Islet precursor cell (in vitro differentiated cells): ENCODE measurements around the gene RTL5.
A peak's percentile ranks its signal among the peaks of the same experiment; 100 is the strongest.
"Not testable (repeated sequence)": the region's sequence is repeated elsewhere in the genome, so short reads cannot be mapped to it uniquely, and the experiment has no call there.

ENCODE experiments used
- DNase-seq: peaks from one replicate; pipeline ENCODE4 v3.0.0-alpha.2; 2018

RTL5 gene

DNA sequence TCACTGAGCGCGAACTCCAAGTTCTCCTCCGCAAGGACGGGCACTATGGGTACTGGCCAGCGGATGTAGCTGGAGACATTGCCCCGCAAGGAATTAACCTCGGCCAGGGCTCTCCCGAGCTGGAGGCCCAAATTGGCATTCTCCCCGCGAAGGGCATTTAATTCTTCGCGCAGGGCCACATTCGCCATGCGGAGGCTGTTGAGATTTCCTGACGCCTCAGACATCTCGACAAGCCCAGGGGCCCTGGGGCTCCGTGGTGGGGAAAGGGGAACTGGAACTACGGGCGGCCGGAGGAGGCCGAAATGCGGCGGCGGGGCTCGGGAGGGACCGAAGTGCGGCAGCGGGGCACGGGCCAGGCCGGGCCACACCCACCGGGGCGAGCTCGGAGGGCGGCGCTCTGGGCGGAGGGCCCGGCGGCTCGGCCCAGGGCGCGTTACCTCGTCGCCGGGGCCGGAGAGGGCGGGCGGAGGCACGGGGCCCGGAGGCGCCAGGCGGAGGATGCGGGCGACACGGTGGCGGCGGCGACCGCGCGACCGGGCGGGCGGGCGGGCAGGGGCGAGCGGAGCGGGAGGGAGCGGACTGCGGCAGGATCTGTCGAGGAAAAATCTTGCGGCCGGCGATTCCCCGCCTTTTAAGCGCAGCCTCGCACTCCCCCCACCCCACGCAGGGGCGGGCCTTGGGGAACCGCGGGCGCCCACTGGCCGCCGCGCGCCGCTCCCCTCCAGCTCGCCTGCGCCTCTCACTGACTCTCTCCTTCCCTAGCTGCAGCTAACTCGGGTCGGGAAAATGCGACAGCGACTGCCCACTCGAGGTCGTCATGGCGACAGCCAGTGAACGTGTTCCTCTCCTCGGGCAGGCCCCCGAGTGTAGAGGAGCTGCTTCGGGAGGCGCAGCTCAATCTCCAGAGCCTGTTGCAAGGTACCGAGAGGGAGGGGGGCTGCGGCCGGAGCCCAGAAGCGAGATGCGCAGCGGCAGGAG is at the start of gene RTL5:
RTL5 (minus strand) TSS at position 599 of the 978 bp plus-strand sequence.
- DNase-seq, result peak; percentile 94

DNA sequence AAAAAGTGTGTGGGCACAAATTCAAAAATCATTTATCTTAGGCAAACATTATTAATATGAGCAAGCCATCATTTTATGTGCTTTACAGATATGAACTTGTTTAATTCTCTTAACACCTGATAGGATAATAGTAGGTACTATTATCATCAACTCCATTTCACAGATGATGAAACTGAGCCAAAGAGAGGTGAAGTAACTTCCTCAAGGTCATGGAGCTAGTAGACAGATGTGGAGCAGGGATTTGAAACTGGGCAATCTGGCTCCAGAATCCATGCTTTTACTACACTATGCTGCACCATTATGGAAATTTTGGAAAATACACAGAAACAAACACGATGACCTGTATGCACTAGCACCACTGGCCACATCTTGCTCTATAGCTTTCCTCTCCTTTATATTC is 48.8 kb upstream of the RTL5 start:
- no peak for DNase-seq

DNA sequence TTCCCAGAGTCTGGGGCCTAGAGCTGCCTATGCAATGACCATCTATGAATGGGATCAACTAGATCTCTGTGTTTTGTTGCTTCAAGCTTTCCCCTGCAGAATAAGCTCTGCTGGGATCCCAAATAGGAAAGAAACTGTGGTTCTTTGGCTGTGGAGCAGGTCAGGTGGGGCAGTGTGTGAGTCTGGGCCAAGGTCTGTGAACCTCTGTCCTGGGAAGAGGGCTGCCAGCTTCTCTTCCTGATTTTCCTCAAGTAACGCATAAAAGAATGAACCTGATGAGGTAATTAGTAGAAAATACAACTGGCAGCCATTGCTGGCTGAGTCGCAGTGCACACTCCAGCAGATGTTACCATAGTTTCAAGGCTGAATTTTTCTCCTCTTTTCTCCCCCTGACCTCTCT is 45.3 kb upstream of the RTL5 start:
- DNase-seq, result no peak

DNA sequence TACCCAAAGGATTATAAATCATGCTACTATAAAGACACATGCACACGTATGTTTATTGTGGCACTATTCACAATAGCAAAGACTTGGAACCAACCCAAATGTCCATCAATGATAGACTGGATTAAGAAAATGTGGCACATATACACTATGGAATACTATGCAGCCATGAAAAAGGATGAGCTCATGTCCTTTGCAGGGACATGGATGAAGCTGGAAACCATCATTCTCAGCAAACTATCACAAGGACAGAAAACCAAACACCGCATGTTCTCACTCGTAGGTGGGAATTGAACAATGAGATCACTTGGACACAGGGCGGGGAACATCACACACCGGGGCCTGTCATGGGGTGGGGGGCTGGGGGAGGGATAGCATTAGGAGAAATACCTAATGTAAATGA is 44.6 kb upstream of the RTL5 start:
- not testable (repeated sequence) for DNase-seq

DNA sequence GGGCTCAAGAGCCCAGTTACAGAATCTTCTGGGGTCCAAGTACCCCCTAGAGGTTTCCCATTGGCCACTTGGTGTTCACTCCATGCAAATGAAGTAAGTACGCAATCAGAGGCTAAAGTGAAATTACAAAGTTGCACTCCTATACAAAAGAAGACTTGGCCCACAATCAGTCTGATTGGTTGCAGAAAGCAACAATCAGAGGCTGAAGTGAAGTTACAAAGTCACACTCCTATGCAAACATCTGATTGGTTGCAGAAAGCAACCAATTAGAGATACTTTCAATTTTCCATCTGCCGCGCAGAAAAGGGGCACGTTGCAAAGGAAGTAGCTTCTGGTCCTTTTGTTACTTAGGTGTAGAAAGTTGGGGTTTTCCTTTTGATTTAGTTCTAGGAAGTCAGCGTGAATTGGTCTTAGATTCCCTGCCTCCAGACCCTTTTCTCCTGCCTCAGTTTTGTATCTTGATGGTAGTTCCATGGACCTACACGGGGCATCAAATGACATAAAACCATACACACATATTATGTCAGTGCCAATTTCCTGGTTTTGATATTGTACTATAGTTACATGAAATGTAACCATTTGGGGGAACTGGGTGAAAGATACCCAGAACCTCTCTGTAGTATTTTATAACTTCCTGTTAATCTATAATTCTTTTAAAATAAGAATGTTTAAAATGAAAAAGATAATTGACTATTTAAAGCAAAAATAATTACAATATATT is 37.5 kb upstream of the RTL5 start:
- DNase-seq, result no peak

DNA sequence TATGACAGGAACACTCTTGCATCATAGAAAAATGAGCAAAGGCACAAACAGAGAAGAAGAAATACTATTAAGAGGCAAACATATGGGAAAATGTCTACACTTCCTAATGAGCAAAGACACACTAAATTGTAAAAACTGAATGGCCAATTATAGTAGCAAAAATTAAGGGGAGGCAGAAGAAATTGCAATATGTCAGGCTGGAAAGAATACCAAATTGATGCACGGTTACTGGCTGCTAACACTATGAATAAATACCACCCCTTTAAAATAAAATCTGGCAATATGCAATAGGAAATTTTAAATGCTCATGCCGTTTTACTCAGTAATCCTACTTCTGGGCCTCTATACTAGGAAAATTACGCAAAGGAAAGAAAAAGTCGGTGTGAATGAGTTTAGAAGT is 33.8 kb upstream of the RTL5 start:
- DNase-seq, result no peak

DNA sequence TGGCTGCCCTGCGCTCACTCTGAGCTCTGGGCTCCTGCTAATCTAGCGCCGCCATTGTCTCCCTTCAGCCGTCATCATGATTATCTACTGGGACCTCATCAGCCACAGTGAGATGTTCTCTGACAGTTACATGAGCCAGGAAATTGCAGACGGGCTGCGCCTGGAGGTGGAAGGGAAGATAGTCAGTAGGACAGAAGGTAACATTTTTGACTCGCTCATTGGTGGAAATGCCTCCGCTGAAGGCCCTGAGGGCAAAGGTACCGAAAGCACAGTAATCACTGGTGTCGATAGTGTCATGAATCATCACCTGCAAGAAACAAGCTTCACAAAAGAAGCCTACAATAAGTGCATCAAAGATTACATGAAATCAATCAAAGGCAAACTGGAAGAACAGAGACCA is 28.1 kb upstream of the RTL5 start:
- DNase-seq, result no peak

DNA sequence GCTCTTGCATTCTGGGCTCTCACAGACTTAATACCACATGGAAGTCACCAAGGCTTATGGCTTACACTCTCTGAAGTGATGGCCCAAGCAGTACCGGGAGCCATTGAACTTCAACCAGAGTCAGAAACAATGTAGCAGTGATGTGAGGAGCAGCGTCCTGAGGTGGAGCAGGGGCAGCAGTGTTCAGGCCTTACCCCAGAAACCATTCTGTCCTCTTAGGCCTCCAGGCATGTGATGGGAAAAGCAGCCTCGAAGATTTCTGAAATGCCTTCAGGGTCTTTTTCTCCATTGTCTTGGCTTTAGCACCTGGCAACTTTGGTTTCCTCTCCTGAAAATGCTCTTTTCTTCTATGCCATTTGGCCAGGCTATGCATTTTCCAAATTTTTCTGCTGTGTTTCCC is 27.1 kb upstream of the RTL5 start:
- DNase-seq, result no peak

DNA sequence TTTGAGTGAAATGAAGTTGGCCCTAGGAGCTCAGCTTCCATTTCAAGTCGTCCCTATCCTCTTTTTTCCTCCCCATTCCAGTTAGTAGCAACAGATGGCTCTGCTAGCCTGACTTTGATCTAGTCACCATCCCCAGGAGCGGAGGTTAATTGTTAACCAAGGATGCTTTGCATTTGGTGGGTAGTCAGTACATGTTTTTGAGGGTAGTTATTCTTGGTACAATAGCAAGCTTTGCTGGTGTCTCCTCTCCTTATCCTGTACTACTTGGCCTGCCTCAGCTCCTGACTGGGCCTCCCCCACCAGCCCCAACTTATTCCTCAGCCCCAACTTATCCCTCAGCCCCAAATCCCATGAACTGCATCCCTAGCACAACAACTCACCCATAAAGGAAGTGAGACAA is 14.8 kb upstream of the RTL5 start:
- DNase-seq, result no peak

DNA sequence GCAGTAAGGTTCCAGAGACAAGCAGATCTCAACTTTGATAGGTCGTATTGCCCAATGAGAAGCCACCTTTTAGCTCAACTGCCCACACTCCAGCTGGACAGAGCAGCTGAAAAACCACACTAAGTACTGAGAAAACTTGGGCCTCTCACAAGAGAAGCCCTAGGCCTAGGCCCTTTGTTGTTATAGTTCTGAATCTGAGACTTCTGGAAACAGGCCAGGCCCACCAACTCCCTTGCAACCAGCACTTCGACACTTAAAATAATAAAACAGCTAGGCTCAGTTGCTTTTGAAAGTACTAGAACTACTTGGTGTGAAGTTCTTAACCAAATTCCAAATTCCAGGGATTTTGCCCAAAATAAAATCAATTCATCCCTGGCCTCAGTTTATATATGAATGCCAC is 13.5 kb upstream of the RTL5 start:
- no peak for DNase-seq

DNA sequence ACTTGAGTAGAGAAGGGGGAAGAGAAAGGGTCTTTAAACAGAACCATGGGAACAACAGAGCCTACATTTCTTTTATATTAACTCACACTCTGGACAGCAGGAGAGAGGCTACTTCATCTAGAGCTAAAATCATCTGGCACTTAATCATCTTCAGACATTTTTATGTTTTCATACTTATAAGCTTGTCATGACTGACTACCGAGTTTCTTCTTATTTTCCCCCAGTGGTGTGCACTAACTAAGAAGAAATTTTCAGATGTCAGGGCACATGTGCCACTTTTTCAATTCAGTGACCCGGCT is 11.8 kb upstream of the RTL5 start:
- no peak for DNase-seq

DNA sequence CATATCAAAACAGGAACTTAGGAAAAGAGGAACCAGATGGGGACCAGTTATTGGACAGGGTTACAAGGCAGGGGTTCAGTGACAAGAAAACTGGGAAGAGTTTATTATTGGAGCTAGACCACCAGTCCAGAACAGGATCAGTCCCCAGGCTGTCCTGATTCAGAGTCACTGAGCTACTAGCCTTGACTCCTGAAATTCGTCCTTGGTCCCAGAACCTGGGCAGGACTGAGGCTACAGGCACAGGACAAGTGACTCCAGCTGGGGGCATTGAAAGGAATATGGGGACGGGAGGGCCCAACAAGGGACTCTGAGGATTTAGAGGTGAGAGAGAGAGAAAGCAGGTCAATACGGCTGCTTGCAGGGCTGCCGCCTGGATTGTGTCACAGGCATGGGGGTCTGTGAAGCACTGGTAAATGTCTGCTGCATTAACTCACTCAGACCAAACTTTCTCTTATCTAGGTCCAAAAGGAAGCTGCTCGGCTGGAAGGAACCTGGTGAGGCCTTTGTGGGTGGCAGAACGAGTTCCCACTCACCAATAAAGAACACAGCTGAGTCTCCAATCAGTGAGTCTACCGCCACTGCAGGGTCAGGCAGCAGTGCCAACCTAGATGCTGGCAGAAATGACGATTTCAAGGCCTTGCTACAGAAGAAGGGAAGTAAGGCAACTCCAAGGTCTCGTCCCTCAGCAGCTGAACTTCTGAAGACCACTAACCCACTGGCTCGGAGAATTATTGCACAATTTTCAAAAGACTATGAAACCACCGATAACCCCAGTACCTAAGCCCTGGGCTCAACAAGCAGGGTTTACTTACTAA is 11.3 kb upstream of the RTL5 start:
- DNase-seq, result no peak

DNA sequence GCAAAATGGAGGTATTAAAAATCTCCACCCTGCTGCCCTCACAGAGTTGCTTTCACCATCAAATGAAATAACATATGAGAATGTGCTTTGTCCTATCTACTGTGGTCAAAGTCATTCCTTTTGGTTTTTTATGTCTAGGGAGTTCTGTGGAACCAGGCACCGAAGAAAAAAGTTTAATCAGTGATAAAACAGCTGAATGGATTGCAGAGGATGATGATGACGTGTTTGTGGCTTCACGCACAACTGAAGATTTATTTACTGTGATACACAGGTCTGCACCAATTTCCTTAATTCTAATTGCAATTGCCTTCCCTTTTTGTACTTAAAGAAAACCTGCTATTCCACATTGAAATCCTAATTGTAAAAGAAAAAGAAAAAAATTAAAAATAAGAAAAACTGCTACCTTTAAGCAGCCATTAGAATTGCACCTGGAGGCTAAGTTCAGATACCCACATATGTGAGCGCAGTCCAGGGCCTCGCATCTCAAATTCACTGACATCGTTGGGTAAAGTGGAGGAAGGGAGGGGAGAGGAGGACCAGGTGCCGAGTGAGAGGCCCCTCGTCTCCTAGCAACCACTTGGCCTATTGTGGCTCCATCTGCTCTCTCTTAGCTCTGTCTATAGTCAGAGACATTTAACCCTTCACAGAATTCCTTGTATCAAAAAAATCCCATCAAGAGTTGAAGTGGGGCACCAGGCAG is 10.5 kb upstream of the RTL5 start:
- no peak for DNase-seq

DNA sequence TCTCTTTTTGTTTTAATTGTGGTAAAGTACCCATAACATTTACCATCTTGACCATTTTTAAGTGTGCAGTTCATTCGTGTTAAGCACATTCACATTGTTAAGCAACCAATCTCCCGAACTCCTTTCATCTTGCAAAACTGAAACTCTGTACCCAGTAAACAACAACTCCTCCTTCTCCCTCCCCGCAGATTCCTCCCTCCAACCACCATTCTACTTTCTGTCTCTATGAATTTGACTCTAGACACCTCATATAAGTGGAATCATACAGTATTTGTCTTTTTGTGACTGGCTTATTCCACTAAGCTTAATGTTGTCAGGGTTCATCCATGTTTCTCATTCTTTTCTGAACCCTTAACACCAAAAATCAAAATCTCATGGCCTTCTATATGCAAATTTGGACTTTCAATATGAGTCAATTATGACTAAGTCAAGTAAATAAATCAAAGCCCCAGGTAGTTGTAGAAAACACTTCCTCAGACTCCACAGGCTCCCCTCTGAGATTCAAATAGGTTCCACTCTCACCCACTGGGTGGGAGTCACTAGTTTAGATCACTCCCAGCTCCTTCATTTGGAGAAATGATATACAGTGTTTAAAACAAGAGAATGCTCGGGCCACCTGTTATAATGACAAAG is 9.8 kb upstream of the RTL5 start:
- DNase-seq, result no peak

DNA sequence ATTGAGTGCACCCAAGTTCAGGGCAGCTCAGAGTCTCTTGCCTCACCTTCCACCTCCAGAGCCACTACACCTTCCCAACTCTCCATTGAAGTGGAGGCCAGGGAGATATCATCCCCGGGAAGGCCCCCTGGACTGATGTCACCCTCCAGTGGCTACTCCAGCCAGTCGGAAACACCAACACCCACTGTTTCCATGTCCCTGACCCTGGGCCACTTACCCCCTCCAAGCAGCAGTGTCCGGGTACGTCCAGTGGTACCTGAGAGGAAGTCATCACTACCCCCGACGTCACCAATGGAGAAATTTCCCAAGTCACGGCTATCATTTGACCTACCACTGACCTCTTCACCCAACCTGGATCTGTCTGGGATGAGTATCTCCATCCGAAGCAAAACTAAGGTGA is 7.8 kb upstream of the RTL5 start:
- no peak for DNase-seq

DNA sequence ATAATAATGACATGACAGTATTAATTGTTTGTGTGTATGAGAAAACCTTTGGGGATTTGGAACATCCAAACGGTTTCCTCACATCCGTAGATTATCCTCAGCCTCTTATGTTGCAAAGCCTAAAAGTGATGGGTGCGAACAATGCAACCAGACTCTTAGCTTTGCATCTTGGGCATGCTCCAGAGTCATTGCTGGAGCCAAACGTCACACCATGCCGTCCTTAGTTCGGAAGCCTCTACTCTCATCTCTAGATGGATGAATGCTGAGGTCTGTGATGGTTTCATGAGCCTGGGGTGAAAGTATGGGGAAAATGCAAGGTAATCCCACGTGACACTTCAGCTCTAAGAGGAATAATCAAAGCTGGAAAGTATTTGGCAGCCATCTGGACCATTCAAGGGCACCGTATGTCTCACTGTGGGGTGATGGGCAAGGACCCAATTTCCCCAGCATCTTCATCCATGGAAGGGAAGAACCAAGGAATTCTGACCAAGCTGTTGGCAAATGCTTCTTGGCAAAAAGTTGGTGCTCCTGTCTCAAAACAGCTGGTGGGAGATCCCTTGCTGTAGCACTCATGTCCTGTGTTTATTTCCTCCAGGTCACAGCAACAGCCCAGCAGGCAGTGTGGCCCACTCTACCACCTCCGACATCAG is 6.3 kb upstream of the RTL5 start:
- no peak for DNase-seq

DNA sequence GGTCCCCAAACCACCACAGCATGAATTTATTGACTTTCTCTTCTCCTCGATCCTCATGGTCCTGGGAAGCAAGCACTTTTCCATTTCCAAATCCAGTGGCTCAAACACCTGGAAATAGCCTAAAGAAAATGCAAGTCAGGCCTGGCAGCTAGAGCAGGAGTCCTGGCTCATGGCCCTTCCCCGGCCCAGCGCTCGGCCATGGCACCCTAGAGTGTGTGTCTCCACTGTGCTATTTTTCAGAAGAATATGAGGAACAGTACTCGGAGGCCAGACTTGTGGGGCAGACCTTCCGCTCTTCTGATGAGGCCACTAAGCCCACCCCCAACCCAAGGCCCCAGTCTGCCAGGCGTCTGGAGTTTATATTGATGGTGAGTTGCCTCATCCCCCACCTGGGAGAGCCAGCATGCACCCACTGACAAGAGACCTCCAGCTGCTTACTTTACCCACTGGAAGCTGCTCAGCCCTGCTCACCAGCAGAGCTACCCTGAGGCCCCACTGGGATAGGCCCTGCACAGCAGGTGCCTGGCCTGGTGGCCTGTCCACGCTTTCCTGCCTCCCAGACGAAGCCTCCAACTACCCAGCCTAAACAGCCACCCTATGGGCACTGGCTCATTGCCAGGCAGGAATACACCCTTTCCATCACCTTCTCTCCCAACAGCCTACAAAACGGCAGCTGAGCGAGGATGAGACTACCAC is 2.3 kb upstream of the RTL5 start:
- no peak for DNase-seq

DNA sequence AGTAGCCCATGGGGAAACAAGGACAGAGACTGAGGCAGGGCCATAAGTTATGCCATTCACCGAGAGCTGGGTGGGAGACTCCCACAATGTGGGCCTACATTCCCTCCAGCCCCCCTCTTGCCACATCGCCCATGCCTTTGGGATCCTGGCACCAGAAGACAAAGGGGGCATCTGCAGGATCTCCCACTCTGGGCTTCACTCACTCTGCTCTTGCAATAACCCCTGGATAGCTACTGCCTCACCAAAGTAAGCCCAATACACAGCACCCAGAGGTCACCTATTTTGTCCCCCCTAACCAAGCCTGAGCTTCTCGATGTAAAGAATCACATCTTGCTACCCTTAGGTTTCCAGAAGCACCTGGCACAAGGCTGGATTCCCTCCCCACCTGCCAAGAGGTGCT is 741 bp upstream of the RTL5 start:
- no peak for DNase-seq

DNA sequence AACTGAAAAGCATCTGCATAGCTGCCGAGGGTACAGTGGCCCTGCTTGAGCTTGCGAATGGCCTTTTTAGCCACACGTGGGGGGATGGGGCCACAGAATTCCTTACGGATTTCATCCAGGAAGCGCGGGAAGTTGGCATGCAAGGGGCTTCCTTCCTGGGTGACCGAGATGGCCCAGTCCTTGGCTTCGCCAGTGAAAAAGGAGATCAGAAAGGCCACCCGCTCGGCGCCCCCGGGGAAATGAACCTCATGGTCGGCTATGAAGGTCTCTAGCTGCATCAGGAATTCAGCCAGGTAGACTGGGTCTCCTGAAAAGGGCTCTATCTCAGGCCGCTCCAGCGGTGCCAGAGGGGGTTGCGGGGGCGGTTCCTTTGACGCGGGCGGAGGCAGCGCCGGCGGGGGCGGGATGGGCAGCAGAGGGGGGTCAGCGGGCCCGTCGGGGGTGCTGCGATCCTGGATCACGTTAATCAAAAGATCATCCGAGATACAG is 909 bp downstream of the RTL5 start:
- no peak for DNase-seq

DNA sequence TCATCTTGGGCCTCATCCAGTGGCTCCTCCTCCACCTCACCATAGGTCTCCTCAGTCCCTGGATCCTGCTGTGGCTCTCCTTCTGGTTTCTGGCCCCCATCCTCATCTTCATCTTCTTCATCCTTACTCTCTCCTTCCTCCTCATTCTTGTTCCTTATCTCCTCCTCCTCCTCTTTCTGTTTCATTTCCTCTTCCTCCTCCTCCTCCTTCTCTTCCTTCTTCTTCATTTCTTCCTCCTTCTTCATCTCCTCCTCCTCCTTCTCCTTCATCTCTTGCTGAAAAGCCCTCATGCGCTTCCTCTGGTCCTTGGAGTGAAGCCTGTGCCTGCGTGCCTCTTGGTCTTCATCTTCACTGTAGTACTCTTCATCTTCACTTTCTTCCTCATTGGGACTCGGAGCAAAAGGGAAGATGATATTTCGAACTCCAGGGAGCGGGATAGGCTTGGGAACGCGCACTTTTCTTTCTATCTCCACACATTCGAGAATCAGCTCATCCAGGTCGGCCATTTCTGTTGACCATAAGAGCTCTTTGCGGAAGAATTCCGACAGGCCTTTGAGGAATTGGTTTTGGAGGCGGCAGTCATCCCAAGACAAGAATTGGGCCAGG is 1.5 kb downstream of the RTL5 start:
- no peak for DNase-seq

DNA sequence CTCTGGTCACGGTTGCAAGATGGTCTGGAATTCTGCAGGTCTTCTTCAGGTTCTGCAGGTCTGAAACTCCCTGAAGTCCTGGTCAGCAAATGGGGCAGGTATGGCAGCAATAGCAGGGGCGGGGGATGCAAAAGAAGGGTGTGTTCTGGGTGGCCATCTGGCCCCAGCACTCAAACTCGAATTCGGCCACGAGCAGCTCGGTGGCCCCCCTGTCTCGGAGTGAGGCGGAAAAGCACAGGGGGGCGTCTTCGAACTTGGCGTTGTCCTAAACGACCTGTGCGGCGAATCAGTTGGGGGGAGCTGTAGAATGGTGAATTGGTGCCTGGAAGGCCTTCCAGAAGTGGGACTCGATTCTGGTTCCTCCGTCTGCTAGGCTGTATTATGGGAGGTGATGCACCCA is 2.1 kb downstream of the RTL5 start:
- no peak for DNase-seq
